ENCODE data around the gene RARG.
"Not testable (repeated sequence)": the region's sequence is repeated elsewhere in the genome, so short reads cannot be mapped to it uniquely, and the experiment has no call there.

Gene RARG

GRCh38 chr12:53169644-53170043, 62.4 kb downstream of the RARG start:
- no peak for DNase-seq (ENCODE audit: low spot score)

GRCh38 chr12:53166837-53167236, 65.2 kb downstream of the RARG start:
- no peak for DNase-seq (ENCODE audit: low spot score)

DNA sequence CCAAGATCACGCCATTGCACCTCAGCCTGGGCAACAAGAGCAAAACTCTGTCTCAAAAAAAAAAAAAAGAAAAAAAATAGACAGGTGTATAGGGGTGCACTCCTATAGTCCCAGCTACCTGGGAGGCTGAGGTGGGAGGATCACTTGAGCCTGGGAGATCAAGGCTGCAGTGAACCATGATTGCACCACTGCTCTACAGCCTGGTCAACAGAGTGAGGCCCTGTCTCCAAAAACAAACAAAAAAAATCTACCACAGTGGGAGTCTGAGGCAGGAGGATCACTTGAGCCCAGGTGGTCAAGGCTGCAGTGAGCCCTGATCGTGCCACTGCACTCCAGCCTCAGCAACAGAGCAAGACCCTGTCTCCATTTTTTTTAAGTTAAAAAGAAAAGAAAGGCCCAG, 69.0 kb downstream of the RARG start:
- not testable (repeated sequence) for DNase-seq (ENCODE audit: low spot score)

- no peak for DNase-seq (ENCODE audit: low spot score)
Observed at GRCh38 chr12:53161119-53161911, 70.7 kb downstream of the RARG start.

DNA sequence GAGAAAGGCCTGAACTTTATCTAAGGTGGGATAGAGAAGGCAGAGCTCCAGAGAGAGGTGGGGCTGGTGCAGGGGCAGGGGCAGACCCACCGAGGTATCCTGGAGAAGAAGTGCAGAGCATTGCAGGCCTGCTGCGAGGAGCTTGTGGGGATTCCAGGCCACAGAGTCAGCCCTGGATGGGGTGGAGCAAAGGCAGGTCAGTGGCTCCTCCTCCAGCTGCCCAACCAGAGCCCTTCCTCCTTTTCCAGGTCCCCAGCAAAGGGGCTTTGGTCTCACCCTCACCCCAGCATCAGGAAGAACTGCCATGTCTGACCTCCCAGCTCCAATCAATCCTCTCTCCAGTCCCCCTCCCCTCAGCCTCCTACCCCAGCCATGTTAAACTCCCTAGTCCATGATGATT, 71.3 kb downstream of the RARG start:
- no peak for DNase-seq (ENCODE audit: low spot score)

Data from kidney capillary endothelial cell (primary cell).